NCI-H82 treated with DMSO at 0.1 percent for 48 hours (cell line): Measurements from ENCODE around the gene ATP8B4.

Experiments
- DNase-seq: peaks from one replicate; lab custom pipeline; 2025; ENCODE audit not compliant: unreplicated experiment; lab: John Stamatoyannopoulos, UW

The ATP8B4 gene

DNA sequence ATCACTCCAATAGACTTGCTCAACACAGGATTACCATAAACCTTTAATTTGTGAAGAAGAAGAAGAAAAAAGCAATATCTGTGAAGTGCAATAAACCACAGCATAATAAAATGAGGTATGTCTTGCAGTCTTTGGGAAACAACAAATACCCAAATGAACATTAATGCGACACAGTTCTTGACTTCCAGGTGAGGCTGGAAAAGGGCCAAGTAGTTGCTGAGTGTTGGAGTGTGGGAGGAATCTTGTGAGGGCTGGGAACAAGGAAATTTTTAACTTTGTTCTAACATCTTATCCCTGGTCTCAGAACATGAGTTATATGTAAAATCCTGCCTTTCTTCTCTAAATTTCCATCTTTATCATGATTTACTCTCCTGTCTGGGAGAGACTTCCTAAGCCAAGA is 291.7 kb downstream of the ATP8B4 start:
- DNase-seq = no peak

DNA sequence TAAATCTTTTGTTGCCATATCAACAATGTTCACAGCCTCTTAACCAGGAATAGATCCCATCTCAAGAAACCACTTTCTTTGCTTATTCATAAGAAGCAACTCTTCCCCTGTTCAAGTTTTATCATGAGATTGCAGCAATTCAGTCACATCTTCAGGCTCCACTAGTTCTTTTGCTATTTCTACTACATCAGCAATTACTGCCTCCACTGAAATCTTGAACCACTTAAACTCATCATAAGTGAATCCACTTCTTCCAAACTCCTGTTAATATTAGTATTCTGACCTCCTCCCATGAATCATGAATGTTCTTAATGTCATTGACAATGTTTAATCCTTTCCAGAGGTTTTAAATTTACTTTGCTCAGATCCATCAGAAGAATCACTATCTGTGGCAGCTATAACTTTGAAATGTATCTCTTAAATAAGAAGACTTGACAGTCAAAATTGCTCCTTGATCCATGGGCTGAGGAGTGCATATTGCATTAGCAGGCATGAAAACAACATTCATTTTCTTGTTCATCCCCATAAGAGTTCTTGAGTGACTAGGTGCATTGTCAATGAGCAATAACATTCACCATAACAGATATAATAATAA is 292.3 kb downstream of the ATP8B4 start:
- no peak for DNase-seq

DNA sequence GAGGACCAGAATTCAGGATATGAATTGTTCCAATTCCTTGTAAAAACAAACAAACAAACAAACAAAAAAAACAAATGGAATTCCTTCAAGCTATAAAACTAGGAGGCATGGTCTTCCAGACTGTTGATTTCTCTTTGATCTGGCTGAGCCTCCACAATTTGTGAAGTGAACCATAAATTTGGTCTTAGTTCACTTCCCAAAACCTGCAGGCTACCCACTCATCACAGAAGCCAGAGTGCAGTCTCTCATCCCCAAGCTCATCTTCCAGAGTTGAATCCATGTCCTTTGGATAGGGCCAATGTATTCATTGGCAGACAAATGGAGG is 294.3 kb downstream of the ATP8B4 start:
- no peak for DNase-seq

DNA sequence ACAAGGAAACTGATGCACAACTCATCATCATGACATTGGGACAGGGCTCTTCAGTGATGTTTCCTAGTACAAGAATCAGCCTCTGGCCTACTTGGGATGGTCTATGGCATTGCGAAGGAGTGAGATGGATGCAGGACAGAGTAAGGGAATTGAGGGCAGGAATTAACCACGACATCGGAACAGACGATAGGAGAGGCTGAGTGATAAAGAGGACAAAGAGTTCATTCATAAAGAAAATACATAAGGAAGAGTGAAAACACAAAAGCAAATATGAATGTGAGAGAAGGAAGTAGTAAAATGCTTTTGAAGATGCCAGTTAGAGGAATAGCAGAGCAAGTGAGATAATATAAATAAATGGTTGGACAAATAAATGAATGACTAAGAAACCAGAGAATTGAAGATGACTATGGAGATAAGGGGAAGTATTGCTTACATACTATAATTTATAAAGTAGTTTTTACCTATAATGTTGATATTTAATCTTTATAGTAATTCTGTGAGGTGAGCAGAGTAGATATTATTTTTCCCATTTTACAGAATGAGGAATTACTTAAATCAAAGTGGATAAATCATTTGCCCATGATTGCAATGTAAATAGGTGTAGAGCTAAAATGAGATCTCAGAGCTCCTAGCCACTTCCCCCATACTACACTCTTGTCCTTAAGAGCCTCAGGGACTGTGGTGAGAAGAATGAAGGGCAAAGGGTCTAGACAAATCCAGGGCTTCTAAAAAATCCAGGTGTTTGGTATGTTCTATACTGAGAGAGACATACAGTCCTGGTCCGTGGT is 294.9 kb downstream of the ATP8B4 start:
- no peak for DNase-seq

DNA sequence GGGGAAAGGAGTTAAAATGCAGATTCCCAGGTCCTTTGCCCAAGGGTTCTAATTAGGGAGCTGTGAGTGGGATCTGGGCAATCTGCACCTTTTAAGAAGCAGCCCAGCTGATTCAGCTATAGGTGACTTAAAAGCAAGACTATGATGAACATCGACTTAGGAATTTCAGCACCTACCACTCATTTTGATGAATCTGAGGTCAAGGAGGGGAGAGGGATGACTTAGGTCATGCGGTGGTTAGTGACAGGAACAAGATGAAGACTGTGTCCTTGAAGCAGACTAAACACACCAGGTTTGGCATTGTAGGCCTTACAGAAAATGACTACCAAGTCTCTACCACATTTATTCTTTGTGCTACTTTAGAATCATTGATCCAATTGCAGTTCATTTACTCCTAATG is 301.9 kb downstream of the ATP8B4 start:
- no peak for DNase-seq

DNA sequence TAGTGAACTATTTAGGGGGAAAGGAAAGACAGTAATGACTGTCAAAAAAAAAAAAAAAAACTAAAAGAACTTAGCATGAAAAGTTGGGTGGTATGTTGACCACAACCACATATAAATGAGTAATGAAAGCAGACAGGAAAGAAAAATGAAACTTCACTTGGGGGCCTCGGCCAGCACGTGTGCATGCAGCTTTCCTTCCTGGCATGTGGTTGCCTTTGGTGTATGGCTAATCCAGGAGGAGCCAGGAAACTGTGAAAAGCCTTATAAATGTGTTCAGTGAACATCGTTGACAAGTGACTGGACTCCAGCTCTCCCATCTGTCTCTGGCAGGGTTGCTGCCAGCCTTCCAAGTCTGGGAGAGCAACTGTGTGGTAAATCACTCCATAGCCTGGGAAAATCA is 303.1 kb downstream of the ATP8B4 start:
- DNase-seq = no peak

DNA sequence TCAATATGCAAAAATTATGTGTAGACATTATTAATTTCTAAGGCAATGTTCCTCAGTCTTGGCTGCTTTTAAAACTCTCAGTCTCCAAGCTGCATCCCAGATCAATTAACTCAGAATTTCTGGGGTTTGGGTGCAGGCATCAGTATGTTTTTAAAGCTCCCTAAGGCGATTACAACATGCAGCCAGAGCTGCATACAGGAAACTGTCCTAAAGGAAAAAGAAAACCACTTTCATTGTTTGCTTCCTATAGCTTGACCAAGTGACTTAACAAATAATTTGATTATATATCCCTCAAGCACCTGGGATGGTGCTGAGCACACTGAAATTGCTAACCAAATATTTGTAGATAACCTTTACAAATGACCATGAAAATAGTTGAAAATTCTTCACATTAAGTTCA is 303.5 kb downstream of the ATP8B4 start:
- DNase-seq = no peak

DNA sequence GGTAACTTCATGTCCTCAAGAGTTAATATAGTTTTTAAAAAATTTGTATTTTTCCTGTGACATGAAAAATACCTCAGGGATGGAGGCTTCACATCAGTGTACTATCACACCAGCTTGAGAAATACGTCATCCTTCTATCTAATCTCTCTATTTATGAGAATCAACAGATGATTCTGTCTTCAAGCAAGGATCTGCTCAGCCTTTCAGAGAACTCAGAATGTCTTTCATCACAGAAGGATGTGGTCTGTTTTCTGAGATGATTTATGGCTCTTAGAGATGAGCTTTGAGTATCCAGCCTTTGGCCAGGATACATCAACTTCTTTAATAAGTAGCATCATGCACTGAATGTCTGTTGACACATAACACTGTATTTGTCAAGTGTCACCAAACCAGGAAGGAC is 304.3 kb downstream of the ATP8B4 start:
- no peak for DNase-seq

DNA sequence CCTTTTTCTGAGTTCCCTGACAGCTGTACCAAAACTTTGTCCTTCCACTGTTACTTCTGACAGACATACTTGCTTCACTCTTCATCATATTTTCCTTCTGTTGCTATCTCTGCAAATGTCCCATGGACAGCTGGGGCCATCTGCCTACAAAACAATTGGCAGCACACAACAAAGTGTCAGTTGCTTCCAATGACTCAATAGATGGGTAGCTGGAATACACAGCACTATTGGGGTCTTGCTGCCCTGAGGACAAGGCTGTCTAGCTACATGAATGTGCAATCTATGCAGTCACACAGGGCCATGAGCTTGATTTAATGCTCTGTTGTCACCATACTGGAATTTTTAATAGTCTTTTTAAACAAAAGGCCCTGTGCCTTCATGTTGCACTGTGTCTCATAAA is 305.4 kb downstream of the ATP8B4 start:
- DNase-seq = no peak

DNA sequence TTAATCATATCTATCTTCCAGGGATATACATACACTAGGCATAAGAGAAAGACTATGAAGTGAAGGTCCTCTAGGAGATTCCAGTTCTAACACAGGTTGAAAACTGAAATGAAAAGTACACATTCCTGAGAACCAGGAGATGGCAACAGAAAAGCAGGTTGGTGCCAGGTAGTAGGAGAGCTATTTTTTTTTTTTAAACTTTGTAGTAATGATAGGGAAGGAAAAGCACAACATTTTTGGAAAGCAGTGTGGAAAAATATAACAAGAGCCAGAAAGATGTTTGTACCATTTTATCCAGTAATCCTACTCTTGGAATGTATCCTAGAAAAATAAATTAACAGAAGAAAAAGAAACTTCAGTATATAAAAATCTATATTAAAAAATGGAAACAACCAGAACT is 308.3 kb downstream of the ATP8B4 start:
- no peak for DNase-seq

DNA sequence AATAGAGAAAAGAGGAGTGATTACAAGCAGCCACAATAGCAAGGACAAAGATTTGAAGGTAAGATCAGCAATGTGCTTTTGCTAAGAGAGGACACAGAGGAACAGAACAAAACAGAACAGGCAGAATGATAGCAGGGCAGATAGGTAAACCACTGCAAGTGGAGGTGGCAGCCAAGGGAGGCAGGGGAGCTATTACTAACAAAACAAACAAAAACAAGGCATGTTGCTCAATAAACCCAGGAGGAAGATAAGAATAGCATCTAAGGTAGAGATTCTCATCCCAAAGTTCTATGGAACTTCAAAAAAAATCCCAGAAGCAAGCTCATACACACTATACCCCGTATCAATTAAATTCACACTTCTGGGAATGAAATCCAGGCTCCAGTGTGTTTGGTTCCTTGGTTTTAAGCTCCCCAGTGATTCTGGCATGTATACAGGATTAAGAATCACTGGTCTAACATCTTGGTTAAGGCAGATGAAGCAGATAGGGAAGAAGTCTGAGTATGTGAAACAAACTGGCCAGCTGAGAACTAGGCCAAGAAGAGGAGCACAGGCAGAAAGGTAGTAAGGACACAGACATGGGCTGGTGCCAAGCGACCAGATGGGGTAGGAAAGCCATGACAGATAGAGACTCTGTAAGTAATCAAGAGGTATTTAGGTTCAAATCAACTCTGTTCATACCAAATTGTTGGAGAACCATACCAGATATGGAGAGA is 309.0 kb downstream of the ATP8B4 start:
- DNase-seq = no peak

DNA sequence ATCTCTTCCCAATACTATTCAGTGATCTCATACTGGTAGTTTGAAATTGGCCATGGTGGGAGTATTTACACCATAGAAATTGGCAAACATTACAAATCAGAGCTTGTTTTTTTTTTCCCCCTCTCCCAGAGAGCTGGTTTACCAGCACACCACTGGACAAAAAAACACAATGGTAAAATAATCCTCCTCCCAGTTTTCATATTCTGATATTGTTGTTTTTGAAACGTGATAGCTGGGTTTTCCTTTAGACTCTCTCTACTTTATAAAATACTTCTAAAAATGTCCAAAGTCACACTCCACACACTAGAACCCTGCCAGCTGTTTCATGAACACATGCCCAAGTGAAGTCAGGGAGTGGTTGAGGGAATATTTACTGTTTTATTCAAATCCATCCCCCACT is 310.7 kb downstream of the ATP8B4 start:
- DNase-seq = no peak
